NOMO-1 treated with dmso at 0.1 percent for 144 hours (cell line): ENCODE data around the gene F5.

Experiments used
- DNase-seq: peaks from one replicate; lab custom pipeline; 2025; ENCODE audit not compliant: unreplicated experiment; lab: John Stamatoyannopoulos, UW

F5 gene

DNA sequence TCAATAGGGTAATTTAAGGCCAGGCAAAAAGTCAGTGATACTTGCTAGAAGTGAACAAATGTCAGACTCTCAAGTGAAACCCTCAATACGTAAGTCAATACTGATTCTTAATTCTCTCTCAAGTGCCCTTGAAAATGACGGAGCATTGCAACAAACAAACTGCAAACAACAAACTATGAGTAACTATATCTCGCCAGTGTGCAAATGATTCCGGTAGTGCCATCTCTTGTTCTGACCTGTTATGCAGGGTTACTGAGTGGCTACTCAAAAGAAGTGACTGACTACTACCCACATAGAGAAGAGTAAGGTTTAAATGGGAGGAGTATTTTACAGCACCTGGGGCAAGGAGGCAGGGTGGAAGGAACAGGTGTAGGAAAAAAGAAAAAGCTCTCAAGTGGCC is 102.2 kb downstream of the F5 start:
- no peak for DNase-seq

DNA sequence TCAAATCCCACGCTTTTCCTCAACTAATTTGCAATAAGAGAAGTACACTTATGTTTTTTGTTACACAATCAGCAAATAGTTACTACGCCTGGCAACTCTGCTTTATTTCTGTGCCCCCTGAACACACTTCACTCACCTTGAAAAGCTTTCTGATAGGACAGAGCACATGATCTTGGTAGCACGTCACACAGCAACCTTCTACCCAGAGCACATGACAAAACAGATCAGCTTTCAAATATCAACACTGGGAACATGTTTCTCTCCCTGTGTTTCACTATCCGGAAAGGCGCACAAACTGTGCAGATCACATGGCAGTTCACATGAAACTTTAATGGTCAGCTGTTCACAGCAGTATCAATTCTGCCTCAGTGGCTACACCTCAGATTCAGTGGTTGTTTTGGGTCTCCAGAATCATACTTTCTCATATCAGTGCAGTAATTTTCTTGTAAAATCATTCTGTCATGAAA is 102.7 kb downstream of the F5 start:
- no peak for DNase-seq

DNA sequence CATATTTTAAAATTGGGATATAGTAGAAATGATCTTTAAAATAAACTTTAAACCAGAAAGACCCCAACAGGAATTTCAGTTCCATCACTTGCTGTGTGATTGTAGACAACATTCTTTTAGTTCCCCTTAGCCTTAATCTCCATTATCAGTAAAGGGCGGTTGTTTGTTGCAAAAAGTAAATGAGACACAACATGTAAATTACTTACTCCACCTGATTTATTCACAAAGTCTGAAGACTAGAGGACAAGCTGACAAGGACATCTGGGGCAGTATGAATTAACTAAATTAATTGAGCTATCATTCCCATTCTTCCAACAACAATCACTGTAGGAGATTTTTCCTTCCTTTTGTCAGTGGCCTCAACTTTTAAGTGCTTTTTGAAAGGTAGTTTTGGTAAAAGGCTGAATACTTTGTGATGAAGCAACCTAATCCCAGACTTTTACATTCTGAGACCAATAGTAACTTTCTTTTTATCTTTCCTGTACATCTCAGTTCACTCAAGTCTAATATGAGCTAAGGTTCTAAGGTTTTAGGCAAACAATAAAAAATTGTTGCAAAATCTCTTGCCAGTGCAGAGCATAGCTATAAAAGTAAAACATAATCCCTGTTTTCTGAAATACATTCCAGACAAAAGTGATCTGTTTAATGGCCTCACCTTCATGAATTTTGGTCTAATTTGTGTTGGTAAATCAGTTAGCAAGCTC is 106.8 kb downstream of the F5 start:
- no peak for DNase-seq

DNA sequence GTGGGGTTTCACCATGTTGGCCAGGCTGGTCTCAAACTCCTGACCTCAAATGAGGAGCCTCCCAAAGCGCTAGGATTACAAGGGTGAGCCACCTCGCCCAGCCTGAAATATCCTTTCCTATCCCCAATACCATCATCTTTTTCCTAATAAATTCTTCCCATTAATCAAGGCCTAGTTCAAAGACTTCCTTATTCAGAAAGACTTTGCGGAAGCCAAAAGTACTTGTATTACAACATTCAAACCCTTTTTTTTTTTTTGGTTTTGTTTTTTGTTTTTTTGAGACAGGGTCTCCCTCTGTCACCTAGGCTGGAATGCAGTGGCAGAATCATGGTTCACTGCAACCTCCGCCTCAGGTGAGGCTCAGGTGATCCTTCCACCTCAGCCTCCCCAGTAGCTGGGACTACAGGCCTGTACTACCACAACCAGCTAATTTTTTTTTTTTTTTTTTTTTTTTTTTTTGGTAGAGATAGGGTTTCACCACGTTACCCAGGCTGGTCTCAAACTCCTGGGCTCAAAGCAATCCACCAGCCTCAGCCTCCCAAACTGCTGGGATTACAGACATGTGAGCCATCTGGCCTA is 108.1 kb downstream of the F5 start:
- no peak for DNase-seq

DNA sequence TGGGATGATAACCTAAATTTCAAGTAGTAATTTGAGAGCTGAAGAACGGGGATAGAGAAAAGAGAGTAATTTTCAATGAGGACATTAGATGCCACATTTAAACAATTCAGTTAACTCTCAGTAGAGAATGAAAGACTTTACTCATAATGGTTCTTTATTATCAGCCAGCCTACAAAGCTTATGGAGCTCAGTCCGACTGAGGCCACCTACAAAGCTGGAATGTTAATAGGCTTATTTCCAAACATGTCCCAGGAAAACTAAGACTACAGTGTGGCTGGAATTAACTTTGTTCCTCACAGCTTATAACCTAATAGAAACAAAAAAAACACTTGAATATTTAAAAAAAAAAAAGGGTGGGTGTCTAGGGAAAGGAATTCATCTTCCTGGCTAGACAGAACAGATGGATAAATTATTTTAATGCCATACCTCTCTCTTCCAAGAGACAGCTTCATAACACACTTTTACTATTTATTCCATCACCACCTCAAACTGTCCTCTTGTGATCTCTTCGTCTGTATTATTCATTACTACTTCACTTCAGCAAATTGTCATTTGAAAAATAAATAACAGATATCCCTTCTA is 110.4 kb downstream of the F5 start:
- no peak for DNase-seq

DNA sequence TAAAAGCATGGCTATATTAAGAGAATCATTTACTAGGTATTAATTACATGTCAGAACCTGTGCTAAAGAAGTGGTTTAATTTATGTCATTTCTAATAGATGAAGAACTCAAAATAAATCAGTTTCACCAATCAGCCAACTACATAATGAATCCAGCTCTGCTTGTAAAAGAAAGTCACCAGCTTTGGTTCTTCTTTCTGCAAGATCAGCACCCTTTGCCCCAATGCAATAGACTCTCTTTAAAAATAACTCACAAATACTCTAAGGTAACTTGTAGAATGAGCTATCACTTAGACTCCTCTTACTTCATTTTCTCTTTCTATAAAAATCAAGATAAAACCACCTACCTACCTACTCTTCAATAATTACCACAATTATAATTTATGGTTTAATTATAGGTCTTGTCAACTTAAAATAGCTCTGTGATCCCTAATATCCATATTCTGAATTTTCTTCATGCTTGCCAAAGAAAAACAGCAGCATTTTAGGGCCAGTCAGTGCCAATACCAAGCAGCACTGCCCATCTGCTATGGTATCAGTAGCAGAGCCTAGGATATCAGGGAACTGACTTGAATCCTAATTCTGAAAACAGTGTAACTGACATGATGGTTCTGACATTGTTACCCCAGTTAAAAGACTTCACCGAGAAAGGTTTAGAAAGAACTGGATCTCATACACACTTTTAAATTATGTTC is 111.8 kb downstream of the F5 start:
- no peak for DNase-seq

DNA sequence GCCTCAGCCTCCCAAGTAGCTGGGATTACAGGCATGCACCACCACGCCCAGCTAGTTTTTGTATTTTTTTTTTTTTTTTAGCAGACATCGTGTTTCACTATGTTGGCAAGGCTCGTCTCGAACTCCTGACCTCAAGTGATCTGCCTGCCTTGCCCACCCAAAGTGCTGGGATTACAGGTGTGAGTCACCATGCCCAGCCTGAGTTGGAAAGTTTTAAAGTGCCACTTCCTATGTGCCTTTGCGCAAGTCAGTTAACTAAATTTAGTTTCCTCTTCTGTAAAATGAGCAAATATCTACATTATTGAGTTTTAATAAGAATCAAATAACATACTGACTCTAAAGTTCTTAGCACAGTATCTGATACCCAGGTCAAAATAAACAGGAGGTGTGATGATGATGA is 112.9 kb downstream of the F5 start:
- DNase-seq, result no peak

GRCh38 chr1:169472738-169473137 is 113.5 kb downstream of the F5 start:
- no peak for DNase-seq

GRCh38 chr1:169468982-169469381 is 117.3 kb downstream of the F5 start:
- DNase-seq, result no peak

GRCh38 chr1:169466259-169467230 is 119.7 kb downstream of the F5 start:
- DNase-seq, result no peak

DNA sequence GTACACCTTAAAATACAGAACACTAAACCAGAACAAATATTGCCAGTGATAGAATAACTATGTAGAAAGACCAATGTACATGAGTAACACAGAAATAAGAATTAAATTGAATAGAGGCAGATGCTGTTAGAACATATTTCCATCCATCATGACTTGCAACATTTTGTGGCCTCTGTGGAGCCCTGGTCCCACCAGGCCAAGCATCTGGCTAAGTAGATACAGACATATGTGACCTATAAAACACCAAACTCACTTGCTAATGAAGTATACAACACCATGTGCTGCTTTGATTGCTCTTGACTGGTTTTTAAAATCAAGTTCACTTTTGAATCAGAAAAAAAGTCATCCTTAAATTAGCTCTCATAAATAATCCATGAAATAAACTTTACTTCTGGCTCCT is 121.0 kb downstream of the F5 start:
- DNase-seq, result no peak
